ENCODE measurements around the gene COL18A1. TPM values are rescaled to one million over a fixed set of nuclear protein-coding genes. Genes with fewer than 3 reads are reported as not detected.

Gene COL18A1
- total and polyA plus RNA-seq, 4 donors = 44.9 to 308 (median 232) TPM

DNA sequence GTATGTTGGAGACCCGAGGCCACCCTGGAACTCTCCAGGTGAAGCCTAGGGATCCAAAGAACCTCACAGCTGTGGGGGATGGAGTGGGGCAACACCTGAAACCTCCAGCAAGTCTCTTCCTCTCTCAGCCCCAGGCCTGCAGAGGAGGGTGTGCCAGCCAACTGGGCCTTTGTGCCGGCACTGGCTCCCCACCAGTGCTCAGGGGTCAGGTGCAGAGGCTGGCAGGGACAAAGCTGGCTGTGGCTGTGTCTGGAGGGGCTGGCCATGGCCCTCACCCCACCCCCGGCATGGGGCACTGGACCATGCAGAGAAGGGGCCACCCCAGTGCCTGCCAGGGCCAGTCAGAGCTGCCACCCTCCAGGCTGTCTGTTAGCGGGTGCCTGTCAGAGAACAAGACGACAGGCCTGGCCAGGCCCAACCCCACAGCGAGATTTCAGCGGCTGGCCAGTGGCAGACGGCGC, 3.9 kb downstream of the COL18A1 start:
- H3K27ac ChIP-seq (ENCODE audit: low read depth in 1 of 2, low read length in 2 of 2) = peak overlapping the region; percentile 76 to 90
- H3K4me3 ChIP-seq (ENCODE audit: low read depth in 1 of 3, low read length in 3 of 3) = no peak overlapping the region
- TF ChIP-seq, protein P1, sequence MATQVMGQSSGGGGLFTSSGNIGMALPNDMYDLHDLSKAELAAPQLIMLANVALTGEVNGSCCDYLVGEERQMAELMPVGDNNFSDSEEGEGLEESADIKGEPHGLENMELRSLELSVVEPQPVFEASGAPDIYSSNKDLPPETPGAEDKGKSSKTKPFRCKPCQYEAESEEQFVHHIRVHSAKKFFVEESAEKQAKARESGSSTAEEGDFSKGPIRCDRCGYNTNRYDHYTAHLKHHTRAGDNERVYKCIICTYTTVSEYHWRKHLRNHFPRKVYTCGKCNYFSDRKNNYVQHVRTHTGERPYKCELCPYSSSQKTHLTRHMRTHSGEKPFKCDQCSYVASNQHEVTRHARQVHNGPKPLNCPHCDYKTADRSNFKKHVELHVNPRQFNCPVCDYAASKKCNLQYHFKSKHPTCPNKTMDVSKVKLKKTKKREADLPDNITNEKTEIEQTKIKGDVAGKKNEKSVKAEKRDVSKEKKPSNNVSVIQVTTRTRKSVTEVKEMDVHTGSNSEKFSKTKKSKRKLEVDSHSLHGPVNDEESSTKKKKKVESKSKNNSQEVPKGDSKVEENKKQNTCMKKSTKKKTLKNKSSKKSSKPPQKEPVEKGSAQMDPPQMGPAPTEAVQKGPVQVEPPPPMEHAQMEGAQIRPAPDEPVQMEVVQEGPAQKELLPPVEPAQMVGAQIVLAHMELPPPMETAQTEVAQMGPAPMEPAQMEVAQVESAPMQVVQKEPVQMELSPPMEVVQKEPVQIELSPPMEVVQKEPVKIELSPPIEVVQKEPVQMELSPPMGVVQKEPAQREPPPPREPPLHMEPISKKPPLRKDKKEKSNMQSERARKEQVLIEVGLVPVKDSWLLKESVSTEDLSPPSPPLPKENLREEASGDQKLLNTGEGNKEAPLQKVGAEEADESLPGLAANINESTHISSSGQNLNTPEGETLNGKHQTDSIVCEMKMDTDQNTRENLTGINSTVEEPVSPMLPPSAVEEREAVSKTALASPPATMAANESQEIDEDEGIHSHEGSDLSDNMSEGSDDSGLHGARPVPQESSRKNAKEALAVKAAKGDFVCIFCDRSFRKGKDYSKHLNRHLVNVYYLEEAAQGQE (IDR thresholded peaks at IDR 0.05) = no peak
- TF ChIP-seq FOXA1 (IDR thresholded peaks at IDR 0.05) = no peak
- no peak for TF ChIP-seq EGR1 (IDR thresholded peaks at IDR 0.05; ENCODE audit: low read depth in 2 of 2)
- TF ChIP-seq GABPA (IDR thresholded peaks at IDR 0.05 in 1 of 2, conservative IDR thresholded peaks at IDR 0.05 in 1 of 2) = no peak
- TF ChIP-seq, protein P2, sequence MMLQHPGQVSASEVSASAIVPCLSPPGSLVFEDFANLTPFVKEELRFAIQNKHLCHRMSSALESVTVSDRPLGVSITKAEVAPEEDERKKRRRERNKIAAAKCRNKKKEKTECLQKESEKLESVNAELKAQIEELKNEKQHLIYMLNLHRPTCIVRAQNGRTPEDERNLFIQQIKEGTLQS (IDR thresholded peaks at IDR 0.05) = no peak
- no peak for TF ChIP-seq YY1 (IDR thresholded peaks at IDR 0.05)
- TF ChIP-seq, protein P3, sequence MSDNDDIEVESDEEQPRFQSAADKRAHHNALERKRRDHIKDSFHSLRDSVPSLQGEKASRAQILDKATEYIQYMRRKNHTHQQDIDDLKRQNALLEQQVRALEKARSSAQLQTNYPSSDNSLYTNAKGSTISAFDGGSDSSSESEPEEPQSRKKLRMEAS (IDR thresholded peaks at IDR 0.05) = no peak
- TF ChIP-seq, protein P4, sequence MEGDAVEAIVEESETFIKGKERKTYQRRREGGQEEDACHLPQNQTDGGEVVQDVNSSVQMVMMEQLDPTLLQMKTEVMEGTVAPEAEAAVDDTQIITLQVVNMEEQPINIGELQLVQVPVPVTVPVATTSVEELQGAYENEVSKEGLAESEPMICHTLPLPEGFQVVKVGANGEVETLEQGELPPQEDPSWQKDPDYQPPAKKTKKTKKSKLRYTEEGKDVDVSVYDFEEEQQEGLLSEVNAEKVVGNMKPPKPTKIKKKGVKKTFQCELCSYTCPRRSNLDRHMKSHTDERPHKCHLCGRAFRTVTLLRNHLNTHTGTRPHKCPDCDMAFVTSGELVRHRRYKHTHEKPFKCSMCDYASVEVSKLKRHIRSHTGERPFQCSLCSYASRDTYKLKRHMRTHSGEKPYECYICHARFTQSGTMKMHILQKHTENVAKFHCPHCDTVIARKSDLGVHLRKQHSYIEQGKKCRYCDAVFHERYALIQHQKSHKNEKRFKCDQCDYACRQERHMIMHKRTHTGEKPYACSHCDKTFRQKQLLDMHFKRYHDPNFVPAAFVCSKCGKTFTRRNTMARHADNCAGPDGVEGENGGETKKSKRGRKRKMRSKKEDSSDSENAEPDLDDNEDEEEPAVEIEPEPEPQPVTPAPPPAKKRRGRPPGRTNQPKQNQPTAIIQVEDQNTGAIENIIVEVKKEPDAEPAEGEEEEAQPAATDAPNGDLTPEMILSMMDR (IDR thresholded peaks at IDR 0.05; ENCODE audit: low read depth, low read length, missing input control) = no peak
- TF ChIP-seq JUND (IDR thresholded peaks at IDR 0.05) = no peak
- TF ChIP-seq, protein P5, sequence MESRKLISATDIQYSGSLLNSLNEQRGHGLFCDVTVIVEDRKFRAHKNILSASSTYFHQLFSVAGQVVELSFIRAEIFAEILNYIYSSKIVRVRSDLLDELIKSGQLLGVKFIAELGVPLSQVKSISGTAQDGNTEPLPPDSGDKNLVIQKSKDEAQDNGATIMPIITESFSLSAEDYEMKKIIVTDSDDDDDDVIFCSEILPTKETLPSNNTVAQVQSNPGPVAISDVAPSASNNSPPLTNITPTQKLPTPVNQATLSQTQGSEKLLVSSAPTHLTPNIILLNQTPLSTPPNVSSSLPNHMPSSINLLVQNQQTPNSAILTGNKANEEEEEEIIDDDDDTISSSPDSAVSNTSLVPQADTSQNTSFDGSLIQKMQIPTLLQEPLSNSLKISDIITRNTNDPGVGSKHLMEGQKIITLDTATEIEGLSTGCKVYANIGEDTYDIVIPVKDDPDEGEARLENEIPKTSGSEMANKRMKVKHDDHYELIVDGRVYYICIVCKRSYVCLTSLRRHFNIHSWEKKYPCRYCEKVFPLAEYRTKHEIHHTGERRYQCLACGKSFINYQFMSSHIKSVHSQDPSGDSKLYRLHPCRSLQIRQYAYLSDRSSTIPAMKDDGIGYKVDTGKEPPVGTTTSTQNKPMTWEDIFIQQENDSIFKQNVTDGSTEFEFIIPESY (IDR thresholded peaks at IDR 0.05) = no peak
- no peak for TF ChIP-seq SP1 (IDR thresholded peaks at IDR 0.05)
- no peak for TF ChIP-seq HNF4G (IDR thresholded peaks at IDR 0.05)
- no peak for TF ChIP-seq NR2F2 (IDR thresholded peaks at IDR 0.05)
- TF ChIP-seq HNF4A (conservative IDR thresholded peaks at IDR 0.05) = no peak
- no peak for TF ChIP-seq RAD21 (IDR thresholded peaks at IDR 0.05)
- TF ChIP-seq RXRA (IDR thresholded peaks at IDR 0.05) = no peak
- no peaks in the 10 kb centered on the region for H3K27me3 ChIP-seq (ENCODE audit: control insufficient read depth in 4 of 4, insufficient read depth in 4 of 4, low read length in 3 of 4)
- H3K9ac ChIP-seq (ENCODE audit: low read depth in 1 of 2, low read length in 2 of 2) = no peak overlapping the region
- no peaks in the 10 kb centered on the region for H3K9me3 ChIP-seq (ENCODE audit: control insufficient read depth in 4 of 4, low read length in 3 of 4)
- H3K36me3 ChIP-seq (ENCODE audit: control insufficient read depth in 4 of 4, insufficient read depth in 3 of 4, low read depth in 1 of 4, low read length in 3 of 4) = no peaks in the 10 kb centered on the region
- H3K4me1 ChIP-seq (ENCODE audit: control insufficient read depth in 4 of 4, insufficient read depth in 4 of 4, low read length in 3 of 4) = peaks cover 23 to 36% (median 28%) of the 10 kb centered on the region in 4 donors
- WGBS = 56% methylated on average over 9 of the region's 9 CpGs
- DNase-seq (ENCODE audit: low spot score) = no peak

All from liver (tissue), 9 donors.